Spleen (tissue), 11 donors: ENCODE results near the gene PLEKHA7. TPM values are rescaled to one million over a fixed set of nuclear protein-coding genes. Genes with fewer than 3 reads are reported as not detected.

Experiments
- DNase-seq: peaks from one replicate; pipeline ENCODE4 v3.0.0-alpha.2; 2020
- H3K27ac ChIP-seq, 8 donors: fragments of 200-600 bp; sonication (generic) in 7 of 8; 1 replicate in 4 of 8; 2 replicates in 4 of 8; pipeline versions ENCODE4 v1.5.0 to v1.8.0; 2016 to 2021; ENCODE audit warnings: inconsistent platforms in 4 of 8, mild to moderate bottlenecking in 4 of 8, moderate library complexity in 1 of 8
- H3K27me3 ChIP-seq, 7 donors: fragments of 200-600 bp; sonication (generic) in 6 of 7; replicated peaks in 1 of 7; 1 replicate in 4 of 7; 2 replicates in 3 of 7; pipeline versions ENCODE4 v1.5.0 to v1.8.0; 2016 to 2021; ENCODE audit warnings: inconsistent platforms in 3 of 7, mild to moderate bottlenecking in 1 of 7
- H3K36me3 ChIP-seq, 6 donors: fragments of 200-600 bp; sonication (generic) in 5 of 6; 1 replicate in 4 of 6; 2 replicates in 2 of 6; pipeline versions ENCODE4 v1.5.0 to v1.8.0; 2016 to 2021; ENCODE audit warnings: inconsistent platforms in 2 of 6
- H3K4me1 ChIP-seq, 6 donors: fragments of 200-600 bp; sonication (generic) in 5 of 6; 1 replicate in 3 of 6; 2 replicates in 3 of 6; pipeline versions ENCODE4 v1.5.0 to v1.8.0; 2016 to 2021; ENCODE audit warnings: inconsistent platforms in 3 of 6
- H3K4me3 ChIP-seq, 8 donors: fragments of 200-600 bp; sonication (generic) in 7 of 8; 1 replicate in 4 of 8; 2 replicates in 4 of 8; pipeline versions ENCODE4 v1.5.0 to v1.8.0; 2016 to 2021; ENCODE audit warnings: inconsistent platforms in 4 of 8, mild to moderate bottlenecking in 4 of 8, moderate library complexity in 2 of 8
- H3K9me3 ChIP-seq, 8 donors: fragments of 200-600 bp; sonication (generic) in 7 of 8; 1 replicate in 4 of 8; 2 replicates in 4 of 8; pipeline versions ENCODE4 v1.5.0 to v1.8.0; 2016 to 2021; ENCODE audit warnings: inconsistent platforms in 4 of 8
- CTCF ChIP-seq, 11 experiments: fragments of 200-600 bp in 7 of 11; fragments of 450-650 bp in 4 of 11; sonication (generic) in 4 of 11; IDR thresholded peaks in 8 of 11; conservative IDR thresholded peaks in 3 of 11; 1 replicate in 7 of 11; 2 replicates in 4 of 11; pipeline versions ENCODE4 v1.4.0 to v1.8.0; 2016 to 2021; ENCODE audit warnings: antibody characterized with exemption in 11 of 11, inconsistent platforms in 4 of 11, mild to moderate bottlenecking in 1 of 11
- POLR2A ChIP-seq, 3 donors: fragments of 450-650 bp; IDR thresholded peaks; one replicate each; pipeline ENCODE4 v1.5.1; 2017; ENCODE audit warnings: antibody characterized with exemption in 3 of 3, mild to moderate bottlenecking in 1 of 3
- POLR2AphosphoS5 ChIP-seq, 3 donors: sonication (generic); formaldehyde crosslinking; IDR thresholded peaks; one replicate each; pipeline ENCODE4 v1.5.1; 2017; ENCODE audit warnings: antibody characterized with exemption in 3 of 3
- WGBS, 5 donors: extraction: QIAGEN DNeasy Blood & Tissue Kit in 3 of 5; methylation state at CpG; one replicate each; pipeline versions ENCODE4 v1.1.5 to v1.1.7; 2013 to 2018; 5-methylcytosine and 5-hydroxymethylcytosine counted together
- intact Hi-C: fragments of 100-400 bp; cut with DNase I; formaldehyde crosslinking; loops from one replicate; pipeline ENCODE4 v1.15.0; 2023; ENCODE audit warnings: low total_unique reads
- polyA plus RNA-seq, 3 donors: library from polyadenylated mRNA; stranded (reverse); fragments of 200-250 nt; gene quantifications; one replicate each; pipeline ENCODE4 v1.2.1, GENCODE V29; 2013
- total RNA-seq, 7 donors: library from RNA; depleted of rRNA in 3 of 7; stranded (reverse); fragments of >200 nt in 3 of 7; fragmentation: NEBNext Ultra II Directional in 4 of 7; extraction: Animal tissue kit (Norgen Biotek cat#: 25700) in 4 of 7; gene quantifications; one replicate each; pipeline versions ENCODE4 v1.1.0 to v1.2.1, GENCODE V29; 2016 to 2021
- donor health status: healthy with polysubstance abuse.
- donor health status: DM: no; HTN: no; CAD: no; lungs with moderate emphysema.
- donor health status: DM: no; HTN: no; CAD: no.
- donor health status: Bipolar disorder and iron deficiency.
- donor health status: healthy.
- donor health status: DM: no; HTN: no; CAD: no.
- donor health status: DM: yes; HTN: yes; CAD: no.

Gene PLEKHA7
- total and polyA plus RNA-seq, 10 donors = 1.8 to 12.8 (median 5.8) TPM

GRCh38 chr11:16743478-16743877 is 270.7 kb downstream of the PLEKHA7 start:
- no peak for DNase-seq
- no peak overlapping the region for H3K4me3 ChIP-seq
- no peak for TF ChIP-seq CTCF (IDR thresholded peaks at IDR 0.05 in 8 of 11, conservative IDR thresholded peaks at IDR 0.05 in 3 of 11)
- no peak for TF ChIP-seq POLR2A (IDR thresholded peaks at IDR 0.05)
- no peak for TF ChIP-seq POLR2AphosphoS5 (IDR thresholded peaks at IDR 0.05)
- WGBS, 5 donors = 89 to 93% (median 90%) methylated on average over 4 of the region's 4 CpGs
- peaks cover 26 to 92% (median 63%) of the 10 kb centered on the region in 6 donors for H3K4me1 ChIP-seq
- no peaks in the 10 kb centered on the region for H3K9me3 ChIP-seq
- intact Hi-C loops = no loop called here
- H3K27ac ChIP-seq = no peak overlapping the region
- H3K27me3 ChIP-seq = no peaks in the 10 kb centered on the region
- peaks cover 0 to 66% (median 34%) of the 10 kb centered on the region in 6 donors for H3K36me3 ChIP-seq

GRCh38 chr11:16741473-16741872 is 272.7 kb downstream of the PLEKHA7 start:
- no peak overlapping the region for H3K27ac ChIP-seq
- 64 to 81% (median 79%) methylated on average over 4 of the region's 4 CpGs for WGBS, 5 donors
- DNase-seq = no peak
- no peaks in the 10 kb centered on the region for H3K9me3 ChIP-seq
- H3K4me1 ChIP-seq = peaks cover 31 to 81% (median 69%) of the 10 kb centered on the region in 6 donors
- peak overlapping the region in 1 of 8 donors; percentile 5 for H3K4me3 ChIP-seq
- TF ChIP-seq POLR2A (IDR thresholded peaks at IDR 0.05) = no peak
- TF ChIP-seq POLR2AphosphoS5 (IDR thresholded peaks at IDR 0.05) = no peak
- TF ChIP-seq CTCF (IDR thresholded peaks at IDR 0.05 in 8 of 11, conservative IDR thresholded peaks at IDR 0.05 in 3 of 11) = no peak
- intact Hi-C loops = no loop called here
- peaks cover 0 to 46% (median 18%) of the 10 kb centered on the region in 6 donors for H3K36me3 ChIP-seq
- H3K27me3 ChIP-seq = no peaks in the 10 kb centered on the region

GRCh38 chr11:16738947-16739815 is 275.0 kb downstream of the PLEKHA7 start:
- H3K27ac ChIP-seq = peak overlapping the region; percentile 92 to 98 (median 96)
- peaks cover 0 to 23% (median 3%) of the 10 kb centered on the region in 6 donors for H3K36me3 ChIP-seq
- peak overlapping the region; percentile 56 to 87 (median 66) for H3K4me3 ChIP-seq
- intact Hi-C loops = no loop called here
- no peaks in the 10 kb centered on the region for H3K9me3 ChIP-seq
- WGBS, 5 donors = 4 to 6% (median 5%) methylated on average over 32 of the region's 32 CpGs
- no peaks in the 10 kb centered on the region for H3K27me3 ChIP-seq
- peaks cover 31 to 59% (median 55%) of the 10 kb centered on the region in 6 donors for H3K4me1 ChIP-seq
- no peak for DNase-seq
- TF ChIP-seq POLR2A (IDR thresholded peaks at IDR 0.05) (no peak), CTCF (IDR thresholded peaks at IDR 0.05 in 8 of 11, conservative IDR thresholded peaks at IDR 0.05 in 3 of 11) (no peak), POLR2AphosphoS5 (IDR thresholded peaks at IDR 0.05) (no peak)
